Astrocyte (in vitro differentiated cells and primary cell): Measurements from ENCODE around the gene ACBD7. TPM values are rescaled to one million over a fixed set of nuclear protein-coding genes. Genes with fewer than 3 reads are reported as not detected.

Experiments
- DNase-seq: peaks from one replicate; pipeline ENCODE4 v3.0.0-alpha.2; 2010; ENCODE audit warnings: low read depth
- FAIRE-seq: peaks from 2 replicates; lab custom pipeline; 2011; peaks lifted over from hg19 to GRCh38; lab: Jason Lieb, UNC
- H2AFZ ChIP-seq: 2 replicates; pipeline ENCODE4 v1.6.0; 2012; ENCODE audit warnings: low read depth, low read length, inconsistent platforms
- H3K27ac ChIP-seq: 2 replicates; pipeline ENCODE4 v1.5.1; 2011; ENCODE audit warnings: low read depth, low read length, inconsistent platforms
- H3K27me3 ChIP-seq: 2 replicates; pipeline ENCODE4 v1.6.0; 2011; ENCODE audit warnings: low read length, inconsistent platforms; ENCODE audit not compliant: insufficient read depth
- H3K36me3 ChIP-seq: 2 replicates; pipeline ENCODE4 v1.5.1; 2011; ENCODE audit warnings: low read length, inconsistent platforms; ENCODE audit not compliant: insufficient read depth
- H3K4me1 ChIP-seq: 2 replicates; pipeline ENCODE4 v1.5.1; 2011; ENCODE audit warnings: low read length, inconsistent platforms; ENCODE audit not compliant: insufficient read depth
- H3K4me2 ChIP-seq: 2 replicates; pipeline ENCODE4 v1.6.0; 2012; ENCODE audit warnings: low read length, inconsistent platforms
- H3K4me3 ChIP-seq: 2 replicates; pipeline ENCODE4 v1.5.1; 2011; ENCODE audit warnings: low read depth, mild to moderate bottlenecking, low read length, inconsistent platforms; ENCODE audit not compliant: insufficient read depth
- H3K79me2 ChIP-seq: 2 replicates; pipeline ENCODE4 v1.6.0; 2012; ENCODE audit warnings: mild to moderate bottlenecking, low read length, inconsistent platforms; ENCODE audit not compliant: insufficient read depth
- H3K9ac ChIP-seq: 2 replicates; pipeline ENCODE4 v1.6.0; 2012; ENCODE audit warnings: mild to moderate bottlenecking, low read length, inconsistent platforms
- H3K9me3 ChIP-seq: 2 replicates; pipeline ENCODE4 v1.5.1; 2012; ENCODE audit warnings: low read depth, mild to moderate bottlenecking, low read length, inconsistent platforms; ENCODE audit not compliant: insufficient read depth
- H4K20me1 ChIP-seq: 2 replicates; pipeline ENCODE4 v1.6.0; 2012; ENCODE audit warnings: low read length, inconsistent platforms; ENCODE audit not compliant: insufficient read depth
- H3K27ac Mint-ChIP-seq: one replicate; pipeline ENCODE4 v1.8.0; 2021; ENCODE audit warnings: mild to moderate bottlenecking, mixed read lengths; ENCODE audit not compliant: unreplicated experiment
- H3K27me3 Mint-ChIP-seq: one replicate; pipeline ENCODE4 v1.8.0; 2021; ENCODE audit warnings: low read depth, mixed read lengths; ENCODE audit not compliant: unreplicated experiment
- H3K36me3 Mint-ChIP-seq: one replicate; pipeline ENCODE4 v1.8.0; 2021; ENCODE audit warnings: low read depth, mixed read lengths; ENCODE audit not compliant: unreplicated experiment
- H3K4me1 Mint-ChIP-seq: one replicate; pipeline ENCODE4 v1.8.0; 2021; ENCODE audit warnings: low read depth, mixed read lengths; ENCODE audit not compliant: unreplicated experiment
- H3K4me3 Mint-ChIP-seq: one replicate; pipeline ENCODE4 v1.8.0; 2021; ENCODE audit warnings: mild to moderate bottlenecking, moderate library complexity, mixed read lengths; ENCODE audit not compliant: unreplicated experiment
- H3K9me3 Mint-ChIP-seq: one replicate; pipeline ENCODE4 v1.8.0; 2021; ENCODE audit warnings: mild to moderate bottlenecking, mixed read lengths; ENCODE audit not compliant: unreplicated experiment
- CTCF ChIP-seq: IDR thresholded peaks from 2 replicates; pipeline ENCODE4 v1.5.1; 2011; ENCODE audit warnings: low read depth, mild to moderate bottlenecking, inconsistent platforms, low read length, moderate library complexity; ENCODE audit not compliant: insufficient read depth
- EZH2 ChIP-seq: IDR thresholded peaks from 2 replicates; pipeline ENCODE4 v1.6.1; 2012; ENCODE audit warnings: mild to moderate bottlenecking, low read length, inconsistent platforms; ENCODE audit not compliant: insufficient read depth
- total RNA-seq: library from RNA; stranded (reverse); gene quantifications from 2 replicates; pipeline ENCODE4 v1.2.1, GENCODE V29; 2021

The ACBD7 gene
- total RNA-seq, 1 donor from 2014 or later = 0.79 TPM

- Histone ChIP-seq H3K4me1 (no peaks in the 10 kb centered on the region), H4K20me1 (no peaks in the 10 kb centered on the region), H2AFZ (no peak overlapping the region), H3K4me3 (no peak overlapping the region), H3K27ac (no peak overlapping the region), H3K9me3 (no peaks in the 10 kb centered on the region), H3K4me2 (no peak overlapping the region), H3K9ac (no peak overlapping the region), H3K79me2 (no peaks in the 10 kb centered on the region), H3K36me3 (no peaks in the 10 kb centered on the region), H3K27me3 (no peaks in the 10 kb centered on the region)
- H3K27ac Mint-ChIP-seq = no peak overlapping the region
- no peak overlapping the region for H3K4me3 Mint-ChIP-seq
- TF ChIP-seq CTCF (no peak), EZH2 (no peak)
- H3K9me3 Mint-ChIP-seq = no peaks in the 10 kb centered on the region
- H3K36me3 Mint-ChIP-seq = no peaks in the 10 kb centered on the region
- no peaks in the 10 kb centered on the region for H3K4me1 Mint-ChIP-seq
- DNase-seq (no peak), FAIRE-seq (no peak)
- peaks cover 2% of the 10 kb centered on the region for H3K27me3 Mint-ChIP-seq
Observed at GRCh38 chr10:15053061-15053460, 35.5 kb downstream of the ACBD7 start.

- TF ChIP-seq EZH2 (no peak), CTCF (no peak)
- Histone ChIP-seq H3K27ac (no peak overlapping the region), H3K79me2 (no peaks in the 10 kb centered on the region), H3K4me2 (no peak overlapping the region), H3K9me3 (no peaks in the 10 kb centered on the region), H3K27me3 (no peaks in the 10 kb centered on the region), H3K4me1 (no peaks in the 10 kb centered on the region), H3K4me3 (no peak overlapping the region), H3K36me3 (no peaks in the 10 kb centered on the region), H4K20me1 (no peaks in the 10 kb centered on the region), H2AFZ (no peak overlapping the region), H3K9ac (no peak overlapping the region)
- H3K36me3 Mint-ChIP-seq = no peaks in the 10 kb centered on the region
- H3K4me3 Mint-ChIP-seq = no peak overlapping the region
- peaks cover 2% of the 10 kb centered on the region for H3K27me3 Mint-ChIP-seq
- DNase-seq (no peak), FAIRE-seq (no peak)
- H3K4me1 Mint-ChIP-seq = no peaks in the 10 kb centered on the region
- H3K9me3 Mint-ChIP-seq = no peaks in the 10 kb centered on the region
- H3K27ac Mint-ChIP-seq = no peak overlapping the region
Observed at GRCh38 chr10:15052121-15052520, 36.5 kb downstream of the ACBD7 start.

- Mint-ChIP-seq H3K27me3 (no peaks in the 10 kb centered on the region), H3K36me3 (no peaks in the 10 kb centered on the region), H3K9me3 (no peaks in the 10 kb centered on the region), H3K4me3 (no peak overlapping the region), H3K4me1 (no peaks in the 10 kb centered on the region), H3K27ac (no peak overlapping the region)
- Histone ChIP-seq H2AFZ (no peak overlapping the region), H4K20me1 (no peaks in the 10 kb centered on the region), H3K4me3 (no peak overlapping the region), H3K4me2 (no peak overlapping the region), H3K36me3 (no peaks in the 10 kb centered on the region), H3K4me1 (peaks cover 4% of the 10 kb centered on the region), H3K9ac (no peak overlapping the region), H3K27me3 (no peaks in the 10 kb centered on the region), H3K9me3 (no peaks in the 10 kb centered on the region), H3K27ac (no peak overlapping the region), H3K79me2 (no peaks in the 10 kb centered on the region)
- no peak for FAIRE-seq
- TF ChIP-seq CTCF (no peak), EZH2 (no peak)
- no peak for DNase-seq
Observed at GRCh38 chr10:15049533-15049932, 39.0 kb downstream of the ACBD7 start.
